Activated T-cell treated with anti-CD3 and anti-CD28 coated beads for 4 hours (primary cell): ENCODE data around the gene CDH22.

Source experiments
- DNase-seq: peaks from one replicate; pipeline ENCODE4 v3.0.0-alpha.2; 2020

The CDH22 gene

DNA sequence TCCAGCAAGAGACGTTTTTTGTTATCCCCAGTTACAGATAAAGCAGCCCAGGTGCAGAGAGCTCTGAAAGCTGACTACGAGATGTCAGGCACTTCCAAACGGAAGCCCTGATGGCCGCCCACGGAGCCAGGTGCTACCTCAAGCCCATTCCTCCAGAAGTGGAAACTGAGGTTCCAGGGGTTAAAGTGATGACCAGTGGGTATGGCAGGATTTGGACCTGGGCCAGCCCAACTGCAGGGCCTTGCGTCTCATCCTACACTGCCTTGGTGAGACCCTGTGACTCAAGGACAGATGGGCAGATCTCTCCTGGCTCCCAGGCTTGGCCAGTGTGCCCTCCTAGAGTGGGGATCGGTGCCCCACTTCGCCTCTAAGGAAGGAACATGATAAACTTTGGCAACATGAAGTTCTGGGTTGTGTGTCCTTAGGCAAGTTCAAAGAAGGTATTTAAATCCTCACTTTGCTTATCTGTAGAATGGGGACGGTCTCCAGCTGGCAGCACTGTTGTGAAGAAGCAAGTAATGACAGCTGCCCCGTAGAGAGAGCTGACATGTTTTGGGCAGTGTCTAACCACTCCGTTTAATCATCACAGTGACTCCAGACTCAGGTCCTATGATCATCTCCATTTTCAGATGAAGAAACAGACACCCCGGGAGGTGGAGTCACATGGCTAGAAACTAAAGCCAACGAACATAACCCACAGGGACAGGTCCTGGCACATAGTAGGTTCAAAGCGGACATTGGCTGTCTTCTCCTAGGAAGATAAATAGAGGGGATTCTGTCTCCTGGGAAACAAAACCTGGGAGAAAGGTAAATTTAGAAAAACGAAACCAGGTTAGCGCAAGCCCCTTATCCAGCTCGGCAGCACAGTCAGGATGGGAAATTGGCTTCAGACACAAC is 34.4 kb upstream of the CDH22 start:
- DNase-seq = no peak

DNA sequence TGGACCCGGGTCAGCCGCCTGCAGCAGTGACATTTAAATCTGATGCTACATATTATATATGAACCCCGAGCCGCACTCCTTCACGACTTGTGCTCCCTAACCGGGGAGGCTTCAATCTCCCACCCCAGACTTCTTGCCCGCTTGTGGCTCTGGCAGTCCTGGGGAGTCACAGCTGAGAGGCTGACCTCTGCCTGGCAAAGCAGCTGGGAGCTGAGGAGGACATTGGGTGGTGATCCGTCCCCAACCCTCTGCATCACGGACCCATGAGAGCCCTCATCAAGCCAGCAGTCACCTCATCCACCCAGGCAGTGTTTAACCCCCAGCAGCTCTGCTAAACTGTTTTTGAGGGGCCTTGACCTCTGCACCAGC is 33.7 kb upstream of the CDH22 start:
- no peak for DNase-seq

- no peak for DNase-seq
Observed at GRCh38 chr20:46341074-46342009, 33.0 kb upstream of the CDH22 start.

DNA sequence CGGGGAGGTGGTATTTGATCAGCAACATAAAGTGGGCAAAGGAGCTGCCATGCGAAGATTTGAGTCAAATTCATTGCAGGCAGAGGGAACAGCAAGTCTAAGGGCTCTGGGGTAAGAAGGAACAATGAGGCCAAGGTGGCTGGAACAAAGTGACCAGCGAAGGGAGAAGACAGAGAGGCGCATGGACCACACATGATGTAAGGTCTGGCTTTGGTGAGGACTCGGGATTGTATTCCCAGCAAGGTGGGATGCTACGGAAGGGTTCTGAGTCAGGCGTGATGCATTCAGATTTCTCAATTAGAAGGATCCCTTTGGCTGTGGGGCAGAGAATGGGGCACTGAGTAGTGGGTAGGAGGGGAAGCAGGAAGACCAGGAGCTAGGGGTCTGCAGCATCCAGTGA is 30.7 kb upstream of the CDH22 start:
- DNase-seq = no peak

- no peak for DNase-seq
Observed at GRCh38 chr20:46336735-46337134, 28.4 kb upstream of the CDH22 start.

GRCh38 chr20:46334303-46334904 is 26.1 kb upstream of the CDH22 start:
- DNase-seq = no peak

DNA sequence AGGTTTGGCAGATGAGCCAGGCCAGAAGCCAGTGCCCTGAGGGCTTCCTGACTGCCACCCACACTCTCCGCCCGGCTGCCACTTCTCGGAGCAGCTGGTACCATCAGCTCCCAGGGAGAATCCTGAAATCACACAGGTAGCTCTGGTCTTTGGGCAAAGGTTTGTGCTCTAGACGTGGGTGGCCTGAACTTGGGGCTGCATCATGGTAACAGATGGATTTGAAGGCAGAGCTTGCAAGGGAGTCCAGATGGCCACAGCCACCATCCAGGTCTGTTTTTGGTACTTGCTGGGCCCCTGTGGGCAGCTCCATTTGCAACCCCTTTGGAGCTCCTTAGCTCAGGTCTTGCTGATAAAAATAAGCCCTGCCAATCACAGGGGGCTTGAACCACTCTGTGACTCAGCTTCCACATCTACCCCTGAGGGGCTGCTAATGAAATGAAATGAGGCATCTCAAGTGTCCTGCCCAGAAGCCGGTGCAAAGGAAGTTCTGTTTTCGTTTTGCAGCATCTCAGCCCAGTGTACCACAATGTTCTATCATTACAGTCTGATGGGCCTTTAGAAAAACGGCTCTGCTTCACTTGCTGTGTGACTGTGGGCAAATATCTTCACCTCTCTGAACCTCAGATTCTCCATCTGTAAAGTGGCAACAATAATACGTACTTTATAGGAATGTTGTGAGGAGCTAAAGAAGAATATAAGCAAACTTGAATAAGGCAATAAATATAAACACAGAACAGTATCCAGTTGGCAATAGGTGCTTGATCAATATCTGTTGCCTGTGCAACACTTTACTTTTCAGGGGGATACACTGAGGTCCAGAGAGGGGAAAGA is 25.1 kb upstream of the CDH22 start:
- no peak for DNase-seq

DNA sequence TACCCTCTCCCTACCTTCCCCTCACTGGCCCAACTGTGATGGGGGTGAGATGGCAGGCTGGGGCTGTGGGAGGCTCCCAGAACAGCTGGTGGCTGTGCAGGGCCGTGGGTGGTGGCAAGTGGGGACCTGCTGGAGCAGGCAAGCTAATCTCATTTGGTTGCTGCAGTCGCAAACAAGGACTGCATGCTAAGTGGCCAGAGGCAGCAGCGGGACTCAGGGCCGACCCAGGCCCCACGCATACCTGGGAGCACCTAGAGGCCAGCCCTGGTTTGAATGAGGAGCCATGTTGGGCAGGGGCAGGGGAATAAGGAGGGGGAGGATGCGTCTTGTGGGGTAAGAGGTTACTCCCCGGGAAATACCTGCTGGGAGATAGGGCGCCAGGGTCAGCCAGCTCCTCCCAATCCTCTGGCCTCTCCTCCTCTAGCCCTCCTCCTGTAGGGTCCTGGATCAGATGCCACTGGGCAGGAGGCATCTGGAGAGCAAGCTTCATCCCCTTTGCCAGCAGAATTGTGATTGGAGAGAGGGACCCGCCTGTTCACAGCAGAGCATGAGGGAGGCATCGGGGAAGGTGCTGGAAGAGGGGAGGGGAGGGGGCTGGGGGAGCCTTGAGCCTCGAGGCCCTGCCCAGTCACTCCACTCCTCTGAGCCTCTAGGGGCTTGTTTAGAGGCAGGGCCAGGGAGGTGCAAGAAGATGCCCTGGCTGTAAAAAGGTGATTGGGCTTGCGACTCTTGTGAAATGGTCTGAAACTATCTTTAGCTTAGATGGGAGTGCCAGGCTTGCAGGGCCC is 24.3 kb upstream of the CDH22 start:
- no peak for DNase-seq

- no peak for DNase-seq
Observed at GRCh38 chr20:46331611-46332361, 23.5 kb upstream of the CDH22 start.

- no peak for DNase-seq
Observed at GRCh38 chr20:46330831-46331371, 22.6 kb upstream of the CDH22 start.

GRCh38 chr20:46330072-46330763 is 21.9 kb upstream of the CDH22 start:
- no peak for DNase-seq

- DNase-seq = no peak
Observed at GRCh38 chr20:46328200-46328882, 20.0 kb upstream of the CDH22 start.

DNA sequence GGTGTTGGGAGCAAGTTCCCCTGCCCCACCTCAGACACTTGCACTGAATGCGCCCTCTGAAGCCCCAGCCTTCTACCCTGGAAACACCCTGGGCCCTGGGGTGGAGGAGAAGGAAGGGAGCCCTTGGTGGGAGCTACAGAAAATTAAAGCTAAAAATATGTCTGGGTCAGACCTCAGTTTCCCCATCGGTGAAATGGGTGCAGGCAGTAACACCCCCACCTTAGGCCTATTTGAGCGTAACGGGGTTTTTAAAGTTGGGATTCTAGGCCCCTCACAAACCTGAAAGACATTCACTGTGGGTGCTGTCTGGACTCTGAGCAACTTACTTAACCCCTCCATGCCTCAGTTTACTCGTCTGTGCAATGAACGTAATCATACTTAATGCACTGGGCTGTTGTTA is 19.3 kb upstream of the CDH22 start:
- DNase-seq = no peak

DNA sequence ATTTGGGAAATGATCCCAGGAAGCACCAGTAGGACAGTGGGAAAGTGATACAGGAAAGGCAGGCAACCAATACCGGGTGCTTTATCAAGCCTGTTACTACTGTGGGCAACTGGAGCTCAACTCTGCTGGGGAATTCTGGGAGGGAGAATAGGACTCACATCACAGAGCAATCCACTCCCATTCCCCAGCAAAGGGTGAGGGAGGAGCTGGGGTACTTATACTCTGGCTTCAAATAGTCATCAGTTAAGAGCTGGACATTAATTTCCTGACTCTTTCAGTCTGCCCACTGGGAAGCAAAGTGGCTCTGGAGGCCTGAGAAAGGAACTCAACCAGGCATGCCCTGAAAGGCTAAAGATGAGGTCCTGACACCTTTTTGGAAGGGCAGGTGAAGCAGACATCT is 17.5 kb upstream of the CDH22 start:
- DNase-seq = no peak

DNA sequence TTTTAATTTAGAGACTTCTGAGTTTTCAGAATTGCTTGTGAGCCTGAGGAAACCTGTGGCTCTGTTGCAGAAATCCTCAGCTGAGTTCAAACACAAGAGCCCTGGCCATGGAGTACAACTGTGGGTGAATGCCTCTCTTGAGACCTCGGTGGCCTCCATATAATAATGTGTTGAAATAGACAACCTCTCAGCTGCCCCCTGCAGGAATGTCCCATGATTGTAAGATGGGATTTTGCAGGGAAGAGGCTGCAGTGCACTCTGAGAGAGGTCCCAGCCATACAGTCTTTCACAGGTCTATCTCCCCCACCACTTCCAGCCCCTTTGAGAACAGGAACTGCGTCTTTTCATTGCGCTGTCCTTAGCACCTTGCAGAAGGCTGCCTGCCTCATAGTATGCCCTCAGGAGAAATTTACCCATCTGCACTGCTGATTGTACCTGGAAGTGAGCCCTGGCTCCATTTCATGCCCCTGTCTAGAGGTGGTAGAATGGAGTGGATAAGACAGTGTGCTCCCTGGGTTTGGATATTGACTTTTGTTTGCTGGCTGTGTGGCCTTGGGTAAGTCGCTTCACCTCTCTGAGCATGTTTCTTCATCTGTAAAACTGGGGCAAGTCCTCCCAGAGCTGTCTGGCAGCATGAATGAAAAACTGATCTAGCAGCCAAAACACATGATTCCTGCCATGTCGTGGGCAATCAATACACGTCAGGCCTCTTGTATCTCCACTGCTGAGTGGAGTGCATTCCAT is 16.8 kb upstream of the CDH22 start:
- DNase-seq = no peak

DNA sequence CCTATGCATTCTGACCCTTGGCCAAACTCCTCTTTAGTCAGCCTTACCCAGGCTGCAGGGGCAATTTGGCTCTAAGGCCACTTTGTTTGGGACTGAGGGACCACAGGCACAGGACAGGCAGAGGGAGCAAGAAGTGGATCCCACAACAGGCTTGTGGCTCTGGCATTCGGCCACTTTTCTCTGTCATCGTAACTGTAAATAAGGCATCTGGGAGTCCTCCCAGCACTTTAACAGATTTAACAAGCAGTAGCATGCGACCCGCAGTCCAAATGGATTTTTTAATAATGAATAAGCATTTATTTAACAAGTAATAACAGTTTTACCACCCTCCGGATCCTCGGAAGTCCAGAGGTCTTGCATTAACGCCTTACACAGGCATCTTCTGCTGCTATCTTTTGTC is 16.1 kb upstream of the CDH22 start:
- no peak for DNase-seq

DNA sequence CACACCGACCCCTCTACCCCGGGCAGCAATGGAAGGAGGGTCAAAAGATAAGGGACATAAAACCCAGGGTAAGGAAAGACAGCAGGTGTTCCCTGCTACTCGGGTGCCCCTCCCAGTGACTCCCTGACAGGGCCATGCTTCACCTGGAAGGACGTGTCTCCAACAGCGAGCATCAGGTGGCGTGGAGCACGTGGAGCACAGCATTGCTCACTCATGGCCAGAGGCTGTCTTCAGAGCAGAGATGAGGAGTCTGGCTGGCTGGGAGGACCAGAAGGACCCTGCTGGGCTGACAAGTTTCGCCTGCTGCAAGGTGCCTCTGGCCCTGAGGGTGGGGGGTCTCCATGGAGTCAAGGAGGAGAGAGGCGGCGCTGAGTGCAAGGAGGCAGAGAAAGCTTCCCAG is 15.3 kb upstream of the CDH22 start:
- no peak for DNase-seq

DNA sequence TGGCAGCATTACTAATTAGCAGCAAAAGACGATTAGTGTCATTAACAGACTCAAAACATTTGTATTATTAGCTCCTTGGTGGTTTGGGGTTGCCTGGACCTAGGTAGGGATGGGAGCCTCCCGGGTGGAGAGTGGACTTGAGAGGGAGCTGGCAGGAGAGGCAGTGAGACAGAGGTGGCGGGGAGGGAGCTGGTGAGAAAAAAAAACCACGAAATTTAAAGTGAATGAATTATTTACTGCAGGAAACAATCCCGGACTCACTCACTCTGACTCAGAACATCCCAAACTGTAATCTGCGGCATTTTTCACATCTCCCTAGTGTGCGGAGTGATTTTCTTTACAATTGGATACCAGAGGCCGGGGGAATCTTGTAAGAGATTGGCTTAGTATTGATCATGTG is 14.3 kb upstream of the CDH22 start:
- DNase-seq = no peak

DNA sequence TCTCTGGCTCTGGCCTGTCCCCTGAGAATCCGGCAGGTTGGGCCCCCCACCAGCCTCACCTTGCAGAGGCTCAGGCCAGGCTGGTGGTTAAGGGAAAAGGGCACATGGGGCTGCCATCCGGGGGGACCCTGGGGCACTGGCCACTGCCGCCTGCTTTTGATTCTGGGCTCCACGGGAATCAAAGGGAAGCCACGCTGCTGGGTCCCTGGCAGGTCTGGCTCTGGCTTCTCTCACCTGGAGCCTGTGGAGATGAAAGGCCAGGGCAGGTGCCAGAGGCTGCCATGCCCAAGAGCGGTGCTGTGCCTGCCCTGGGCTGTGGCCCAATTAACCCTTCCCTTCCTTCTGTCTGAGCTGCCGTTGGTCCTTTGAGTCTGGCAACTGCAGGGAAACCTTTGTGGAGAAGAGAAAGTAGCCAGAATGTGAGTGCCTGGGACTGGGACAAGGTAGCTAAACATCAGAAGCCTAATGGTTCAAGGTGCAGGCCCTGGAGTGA is 9.4 kb upstream of the CDH22 start:
- DNase-seq = no peak
